ENCODE results near the gene TNFSF11. TPM values are rescaled to one million over a fixed set of nuclear protein-coding genes. Genes with fewer than 3 reads are reported as not detected.

The TNFSF11 gene
- total and polyA plus RNA-seq, 2 donors (not counting 3 experiments of a cell fraction or from before 2014, with no cell fraction given), result not detected

GRCh38 chr13:42633495-42633894, 59.5 kb downstream of the TNFSF11 start:
- intact Hi-C loops (cut with micrococcal nuclease) (no loop called here), dilution Hi-C loops (cut with MboI; ENCODE audit: extremely low pct_ligation_motif_present, low sequenced_read_pairs) (no loop called here)
- TF ChIP-seq MYC (IDR thresholded peaks at IDR 0.05; ENCODE audit: low read depth, low read length) (no peak), CTCF (IDR thresholded peaks at IDR 0.05; ENCODE audit: extremely low read depth in 1 of 2, insufficient read depth in 1 of 2, low read depth in 1 of 2, low read length in 2 of 2) (no peak), EZH2 (IDR thresholded peaks at IDR 0.05; ENCODE audit: borderline replicate concordance, low read depth, low read length, severe bottlenecking) (no peak), POLR2A (IDR thresholded peaks at IDR 0.05; ENCODE audit: low read depth, low read length) (no peak), GATA2 (IDR thresholded peaks at IDR 0.05; ENCODE audit: insufficient read depth, insufficient read length, low read depth, low read length) (no peak), JUN (IDR thresholded peaks at IDR 0.05; ENCODE audit: borderline replicate concordance, insufficient read depth, insufficient read length, low read depth) (no peak)
- ChIA-PET CTCF (no interaction called here), POLR2A (no interaction called here)
- no peak overlapping the region for H3K4me2 ChIP-seq (ENCODE audit: insufficient read depth, low read length)
- H3K9ac ChIP-seq (replicated peaks; ENCODE audit: extremely low read depth, insufficient read depth, low read length), result no peak overlapping the region
- FAIRE-seq, result no peak
- H3K27ac ChIP-seq (ENCODE audit: insufficient read depth, low read depth, low read length), result no peak overlapping the region
- no peaks in the 10 kb centered on the region for H3K4me1 ChIP-seq (ENCODE audit: control insufficient read depth, extremely low read depth, insufficient read depth, low read length)
- no peak overlapping the region for H3K4me3 ChIP-seq (replicated peaks in 1 of 3; ENCODE audit: insufficient read depth in 1 of 3, low read depth in 1 of 3, low read length in 3 of 3)
- no TSS peak for BruUV-seq (replicated peaks)
- H2AFZ ChIP-seq (ENCODE audit: low read depth, low read length), result no peak overlapping the region
- H3K79me2 ChIP-seq (ENCODE audit: control insufficient read depth, insufficient read depth, low read length), result no peaks in the 10 kb centered on the region
- H3K9me1 ChIP-seq (replicated peaks; ENCODE audit: control insufficient read depth, extremely low read depth, insufficient read depth, low read length), result no peaks in the 10 kb centered on the region
- peaks cover 0 to 4% of the 10 kb centered on the region in 2 experiments for H3K27me3 ChIP-seq (ENCODE audit: control insufficient read depth in 2 of 2, insufficient read depth in 2 of 2, low read length in 2 of 2)
- H3K36me3 ChIP-seq (ENCODE audit: control insufficient read depth in 2 of 2, extremely low read depth in 1 of 2, insufficient read depth in 2 of 2, low read length in 2 of 2), result no peaks in the 10 kb centered on the region
- no peaks in the 10 kb centered on the region for H3K9me3 ChIP-seq (replicated peaks; ENCODE audit: control insufficient read depth, insufficient read depth, low read length)
- no peak for DNase-seq (ENCODE audit: low read depth, low spot score)
- H4K20me1 ChIP-seq (replicated peaks; ENCODE audit: control insufficient read depth, extremely low read depth, insufficient read depth, low read length), result no peaks in the 10 kb centered on the region

GRCh38 chr13:42638101-42638500, 64.1 kb downstream of the TNFSF11 start:
- intact Hi-C loops (cut with micrococcal nuclease), result no loop called here
- dilution Hi-C loops (cut with MboI; ENCODE audit: extremely low pct_ligation_motif_present, low sequenced_read_pairs), result no loop called here
- H3K27me3 ChIP-seq (ENCODE audit: control insufficient read depth in 2 of 2, insufficient read depth in 2 of 2, low read length in 2 of 2), result peaks cover 0 to 2% of the 10 kb centered on the region in 2 experiments
- no peak for DNase-seq (ENCODE audit: low read depth, low spot score)
- no peak overlapping the region for H3K4me3 ChIP-seq (replicated peaks in 1 of 3; ENCODE audit: insufficient read depth in 1 of 3, low read depth in 1 of 3, low read length in 3 of 3)
- H4K20me1 ChIP-seq (replicated peaks; ENCODE audit: control insufficient read depth, extremely low read depth, insufficient read depth, low read length), result no peaks in the 10 kb centered on the region
- no peaks in the 10 kb centered on the region for H3K36me3 ChIP-seq (ENCODE audit: control insufficient read depth in 2 of 2, extremely low read depth in 1 of 2, insufficient read depth in 2 of 2, low read length in 2 of 2)
- H3K79me2 ChIP-seq (ENCODE audit: control insufficient read depth, insufficient read depth, low read length), result no peaks in the 10 kb centered on the region
- ChIA-PET POLR2A (no interaction called here), CTCF (no interaction called here)
- BruUV-seq (replicated peaks), result no TSS peak
- no peak overlapping the region for H2AFZ ChIP-seq (ENCODE audit: low read depth, low read length)
- no peak overlapping the region for H3K4me2 ChIP-seq (ENCODE audit: insufficient read depth, low read length)
- TF ChIP-seq JUN (IDR thresholded peaks at IDR 0.05; ENCODE audit: borderline replicate concordance, insufficient read depth, insufficient read length, low read depth), result no peak
- no peak for TF ChIP-seq POLR2AphosphoS5 (IDR thresholded peaks at IDR 0.05; ENCODE audit: insufficient read depth, low read depth, low read length)
- TF ChIP-seq MYC (IDR thresholded peaks at IDR 0.05; ENCODE audit: low read depth, low read length), result no peak
- no peak for TF ChIP-seq GATA2 (IDR thresholded peaks at IDR 0.05; ENCODE audit: insufficient read depth, insufficient read length, low read depth, low read length)
- no peak for TF ChIP-seq EZH2 (IDR thresholded peaks at IDR 0.05; ENCODE audit: borderline replicate concordance, low read depth, low read length, severe bottlenecking)
- no peak for TF ChIP-seq MAX (IDR thresholded peaks at IDR 0.05; ENCODE audit: insufficient read depth, insufficient read length)
- no peak for TF ChIP-seq CTCF (IDR thresholded peaks at IDR 0.05; ENCODE audit: extremely low read depth in 1 of 2, insufficient read depth in 1 of 2, low read depth in 1 of 2, low read length in 2 of 2)
- H3K27ac ChIP-seq (ENCODE audit: insufficient read depth, low read depth, low read length), result no peak overlapping the region
- H3K9me3 ChIP-seq (replicated peaks; ENCODE audit: control insufficient read depth, insufficient read depth, low read length), result no peaks in the 10 kb centered on the region
- no peak for FAIRE-seq
- no peak overlapping the region for H3K9ac ChIP-seq (replicated peaks; ENCODE audit: extremely low read depth, insufficient read depth, low read length)
- H3K9me1 ChIP-seq (replicated peaks; ENCODE audit: control insufficient read depth, extremely low read depth, insufficient read depth, low read length), result no peaks in the 10 kb centered on the region
- H3K4me1 ChIP-seq (ENCODE audit: control insufficient read depth, extremely low read depth, insufficient read depth, low read length), result no peaks in the 10 kb centered on the region
